ENCODE measurements around the gene PSMA3.

PSMA3 gene

DNA sequence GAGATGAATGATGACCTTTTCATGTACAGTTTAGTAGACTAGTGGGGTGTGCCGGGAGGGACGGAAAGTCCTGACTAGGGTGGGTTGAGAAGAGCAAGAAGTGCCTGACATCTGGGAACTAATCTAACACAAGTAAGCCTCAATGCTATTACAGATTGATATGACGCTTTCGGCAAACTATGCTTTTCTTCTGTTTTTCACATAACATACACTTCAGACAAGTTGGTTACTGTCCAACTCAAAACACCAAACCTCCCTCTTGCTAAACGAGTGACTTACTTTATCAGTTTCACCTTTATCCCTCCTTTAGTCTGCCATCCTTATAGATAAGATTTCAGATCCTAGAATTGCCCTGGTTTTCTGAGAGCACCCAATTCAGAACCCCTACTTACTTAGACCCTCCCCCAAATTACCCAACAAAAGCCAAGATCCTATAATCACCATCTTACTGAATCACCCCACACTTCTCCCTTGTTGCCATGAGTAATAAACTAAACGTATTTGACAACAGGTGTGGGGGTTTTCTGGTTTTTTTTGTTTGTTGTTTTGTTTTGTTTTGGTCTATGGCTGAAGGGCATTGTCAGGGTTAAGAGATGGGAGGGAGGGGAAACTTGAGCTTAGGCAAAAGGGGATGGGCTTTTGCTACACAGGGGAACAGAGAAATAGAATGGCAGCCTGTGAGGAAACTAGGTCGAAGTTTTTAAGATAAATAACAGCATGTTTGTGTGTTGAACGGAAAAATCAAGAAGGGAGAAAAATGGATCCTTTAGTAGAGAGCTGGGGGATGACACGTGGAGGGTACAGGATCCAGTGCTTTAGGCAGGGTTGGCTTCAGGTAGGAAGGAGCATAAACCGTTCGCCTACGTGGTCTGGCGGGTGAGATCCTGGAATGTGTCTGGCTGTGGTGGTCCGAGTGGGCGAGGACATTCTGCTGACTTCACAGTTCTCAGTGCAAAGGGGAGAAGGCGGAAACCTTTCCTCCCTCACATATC, 6.1 kb upstream of the PSMA3 start:
- Mint-ChIP-seq H3K36me3 (ENCODE audit: low read depth) (peaks cover 14% of the 10 kb centered on the region), H3K27ac (no peak overlapping the region), H3K4me3 (no peak overlapping the region), H3K4me1 (peaks cover 15% of the 10 kb centered on the region), H3K9me3 (no peaks in the 10 kb centered on the region), H3K27me3 (ENCODE audit: low read depth) (peaks cover 3% of the 10 kb centered on the region)
- TF ChIP-seq, protein P1, sequence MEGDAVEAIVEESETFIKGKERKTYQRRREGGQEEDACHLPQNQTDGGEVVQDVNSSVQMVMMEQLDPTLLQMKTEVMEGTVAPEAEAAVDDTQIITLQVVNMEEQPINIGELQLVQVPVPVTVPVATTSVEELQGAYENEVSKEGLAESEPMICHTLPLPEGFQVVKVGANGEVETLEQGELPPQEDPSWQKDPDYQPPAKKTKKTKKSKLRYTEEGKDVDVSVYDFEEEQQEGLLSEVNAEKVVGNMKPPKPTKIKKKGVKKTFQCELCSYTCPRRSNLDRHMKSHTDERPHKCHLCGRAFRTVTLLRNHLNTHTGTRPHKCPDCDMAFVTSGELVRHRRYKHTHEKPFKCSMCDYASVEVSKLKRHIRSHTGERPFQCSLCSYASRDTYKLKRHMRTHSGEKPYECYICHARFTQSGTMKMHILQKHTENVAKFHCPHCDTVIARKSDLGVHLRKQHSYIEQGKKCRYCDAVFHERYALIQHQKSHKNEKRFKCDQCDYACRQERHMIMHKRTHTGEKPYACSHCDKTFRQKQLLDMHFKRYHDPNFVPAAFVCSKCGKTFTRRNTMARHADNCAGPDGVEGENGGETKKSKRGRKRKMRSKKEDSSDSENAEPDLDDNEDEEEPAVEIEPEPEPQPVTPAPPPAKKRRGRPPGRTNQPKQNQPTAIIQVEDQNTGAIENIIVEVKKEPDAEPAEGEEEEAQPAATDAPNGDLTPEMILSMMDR (IDR thresholded peaks at IDR 0.05; ENCODE audit: unreplicated experiment in 3 of 3) = no peak

- H3K4me1 Mint-ChIP-seq = peaks cover 23% of the 10 kb centered on the region
- H3K36me3 Mint-ChIP-seq (ENCODE audit: low read depth) = peaks cover 6% of the 10 kb centered on the region
- no peak overlapping the region for H3K4me3 Mint-ChIP-seq
- H3K27me3 Mint-ChIP-seq (ENCODE audit: low read depth) = peaks cover 3% of the 10 kb centered on the region
- H3K27ac Mint-ChIP-seq = no peak overlapping the region
- no peaks in the 10 kb centered on the region for H3K9me3 Mint-ChIP-seq
- TF ChIP-seq, protein P1 (IDR thresholded peaks at IDR 0.05; ENCODE audit: unreplicated experiment in 3 of 3) = no peak
These were observed 5.1 kb upstream of the PSMA3 start for GRCh38 chr14:58239244-58240195.

- peak overlapping the region; percentile 98 to 99 (median 99) for H3K27ac Mint-ChIP-seq
- H3K4me3 Mint-ChIP-seq = peak overlapping the region; percentile 98 to 99 (median 98)
- TF ChIP-seq, protein P1 (IDR thresholded peaks at IDR 0.05; ENCODE audit: unreplicated experiment in 3 of 3) = no peak
- H3K27me3 Mint-ChIP-seq (ENCODE audit: low read depth) = peaks cover 3% of the 10 kb centered on the region
- no peaks in the 10 kb centered on the region for H3K9me3 Mint-ChIP-seq
- peaks cover 8% of the 10 kb centered on the region for H3K36me3 Mint-ChIP-seq (ENCODE audit: low read depth)
- peaks cover 50% of the 10 kb centered on the region for H3K4me1 Mint-ChIP-seq
These were observed 670 bp upstream of the PSMA3 start for GRCh38 chr14:58243790-58244555.

DNA sequence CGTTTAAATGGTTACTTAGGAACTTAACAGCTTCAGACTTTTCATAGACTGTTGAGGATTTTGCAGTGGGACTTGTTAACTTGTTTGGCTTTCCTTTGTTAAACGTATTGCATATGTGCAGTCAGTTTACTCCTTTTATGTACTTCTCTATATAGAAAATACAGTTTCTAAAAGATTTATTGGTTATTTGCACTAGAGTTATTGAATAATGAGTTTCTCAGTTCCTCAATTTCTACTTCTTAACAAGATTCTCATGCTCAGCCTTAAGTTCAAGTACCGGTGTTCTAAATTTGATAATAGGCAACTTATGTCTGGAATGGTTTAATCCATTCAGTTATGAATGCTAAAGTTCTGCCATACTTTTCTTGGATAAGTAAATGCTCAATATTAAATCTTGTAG, 919 bp downstream of the PSMA3 start:
- Mint-ChIP-seq H3K27me3 (ENCODE audit: low read depth) (no peaks in the 10 kb centered on the region), H3K27ac (peak overlapping the region; percentile 98 to 99 (median 99)), H3K4me3 (peak overlapping the region; percentile 98 to 99 (median 98)), H3K9me3 (no peaks in the 10 kb centered on the region), H3K4me1 (peaks cover 44% of the 10 kb centered on the region), H3K36me3 (ENCODE audit: low read depth) (peaks cover 13% of the 10 kb centered on the region)
- TF ChIP-seq, protein P1 (IDR thresholded peaks at IDR 0.05; ENCODE audit: unreplicated experiment in 3 of 3) = no peak

DNA sequence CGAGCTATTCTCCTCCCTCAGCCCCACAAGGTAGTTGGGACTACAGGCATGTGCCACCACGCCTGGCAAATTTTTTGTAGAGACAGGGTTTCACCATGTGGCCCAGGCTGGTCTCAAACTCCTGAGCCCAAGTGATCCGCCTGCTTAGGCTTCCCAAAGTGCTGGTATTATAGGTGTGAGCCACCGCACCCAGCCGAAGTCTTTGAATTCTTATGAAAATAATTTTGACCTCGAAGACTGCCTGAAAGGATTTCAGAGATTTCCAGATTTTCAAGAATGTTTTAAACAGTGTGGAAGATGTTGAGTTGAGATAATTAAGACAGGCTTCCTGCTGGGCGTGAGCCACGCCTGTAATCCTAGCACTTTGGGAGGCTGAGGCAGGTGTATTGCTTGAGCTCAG, 5.0 kb downstream of the PSMA3 start:
- H3K36me3 Mint-ChIP-seq (ENCODE audit: low read depth) = peaks cover 31% of the 10 kb centered on the region
- TF ChIP-seq, protein P1 (IDR thresholded peaks at IDR 0.05; ENCODE audit: unreplicated experiment in 3 of 3) = no peak
- H3K4me1 Mint-ChIP-seq = peaks cover 26% of the 10 kb centered on the region
- H3K27me3 Mint-ChIP-seq (ENCODE audit: low read depth) = no peaks in the 10 kb centered on the region
- no peak overlapping the region for H3K4me3 Mint-ChIP-seq
- H3K27ac Mint-ChIP-seq = no peak overlapping the region
- H3K9me3 Mint-ChIP-seq = no peaks in the 10 kb centered on the region

All from nephron (organoid).